Bronchial epithelial cell (primary cell): ENCODE data around the gene PTPN3. TPM values are rescaled to one million over a fixed set of nuclear protein-coding genes. Genes with fewer than 3 reads are reported as not detected.

Experiments
- DNase-seq: peaks from one replicate; pipeline ENCODE4 v3.0.0-alpha.2; 2010; ENCODE audit warnings: low read depth
- FAIRE-seq: peaks from 2 replicates; lab custom pipeline; 2011; peaks lifted over from hg19 to GRCh38; lab: Jason Lieb, UNC
- H3K27me3 ChIP-seq: 2 replicates; pipeline ENCODE4 v1.5.1; 2011; ENCODE audit warnings: low read length; ENCODE audit not compliant: control insufficient read depth, insufficient read depth
- H3K36me3 ChIP-seq: 2 replicates; pipeline ENCODE4 v1.5.1; 2011; ENCODE audit warnings: low read length; ENCODE audit not compliant: control insufficient read depth, insufficient read depth
- H3K4me3 ChIP-seq: 2 replicates; pipeline ENCODE4 v1.5.1; 2011; ENCODE audit warnings: mild to moderate bottlenecking, low read depth, low read length, control low read depth
- CTCF ChIP-seq: IDR thresholded peaks from 2 replicates; pipeline ENCODE4 v1.5.1; 2011; ENCODE audit warnings: mild to moderate bottlenecking, moderate library complexity, low read length, control low read depth, inconsistent platforms; ENCODE audit not compliant: insufficient read depth, severe bottlenecking
- total RNA-seq: library from RNA; depleted of rRNA; stranded (reverse); fragments of >200 nt; gene quantifications from 2 replicates; pipeline ENCODE4 v1.2.1, GENCODE V29; 2014

The PTPN3 gene
- total RNA-seq, 1 donor from 2014 or later = 14.2 TPM

- FAIRE-seq (no peak), DNase-seq (no peak)
- Histone ChIP-seq H3K36me3 (peaks cover 29% of the 10 kb centered on the region), H3K27me3 (no peaks in the 10 kb centered on the region), H3K4me3 (no peak overlapping the region)
- TF ChIP-seq CTCF = no peak
These were observed 78.6 kb downstream of the PTPN3 start for GRCh38 chr9:109419531-109419930.

- Histone ChIP-seq H3K36me3 (peaks cover 26% of the 10 kb centered on the region), H3K27me3 (no peaks in the 10 kb centered on the region), H3K4me3 (no peak overlapping the region)
- no peak for FAIRE-seq
- DNase-seq = no peak
- TF ChIP-seq CTCF = no peak
These were observed 79.3 kb downstream of the PTPN3 start for GRCh38 chr9:109418827-109419226.

- FAIRE-seq (no peak), DNase-seq (no peak)
- H3K27me3 ChIP-seq = no peaks in the 10 kb centered on the region
- peaks cover 28% of the 10 kb centered on the region for H3K36me3 ChIP-seq
- TF ChIP-seq CTCF = no peak
- no peak overlapping the region for H3K4me3 ChIP-seq
These were observed 80.2 kb downstream of the PTPN3 start for GRCh38 chr9:109417585-109418544.

- H3K4me3 ChIP-seq = no peak overlapping the region
- no peaks in the 10 kb centered on the region for H3K27me3 ChIP-seq
- peaks cover 23% of the 10 kb centered on the region for H3K36me3 ChIP-seq
- DNase-seq (no peak), FAIRE-seq (no peak)
- no peak for TF ChIP-seq CTCF
These were observed 81.1 kb downstream of the PTPN3 start for GRCh38 chr9:109417054-109417453.

- no peak for FAIRE-seq
- Histone ChIP-seq H3K4me3 (no peak overlapping the region), H3K36me3 (peaks cover 18% of the 10 kb centered on the region), H3K27me3 (no peaks in the 10 kb centered on the region)
- TF ChIP-seq CTCF = no peak
- DNase-seq = no peak
These were observed 81.9 kb downstream of the PTPN3 start for GRCh38 chr9:109416135-109416706.
